GM03348 (cell line): Measurements from ENCODE around the gene UFSP1.

Experiments
- DNase-seq: peaks from one replicate; pipeline ENCODE4 v3.0.0; 2012; ENCODE audit warnings: low spot score

Gene UFSP1

GRCh38 chr7:100895701-100895955, 6.1 kb upstream of the UFSP1 start, which contains the start of gene ACHE:
ACHE (minus strand) TSS chr7:100895888; CDS start chr7:100894232, 1,656 bp downstream.
- peak; percentile 30 for DNase-seq

- DNase-seq: peak; percentile 70
These were observed 5.6 kb upstream of the UFSP1 start for GRCh38 chr7:100894860-100895700.

- DNase-seq: peak; percentile 5
These were observed 4.6 kb upstream of the UFSP1 start for GRCh38 chr7:100893910-100894721.

- DNase-seq: peak; percentile 1
These were observed 3.9 kb upstream of the UFSP1 start for GRCh38 chr7:100893318-100893895.

GRCh38 chr7:100892364-100893317, 3.1 kb upstream of the UFSP1 start:
- DNase-seq: peak; percentile 2

- peak; percentile 2 for DNase-seq
These were observed 2.2 kb upstream of the UFSP1 start for GRCh38 chr7:100891568-100892247.

GRCh38 chr7:100890653-100891567, 1.4 kb upstream of the UFSP1 start:
- peak; percentile 3 for DNase-seq

GRCh38 chr7:100888291-100888987, 1.1 kb downstream of the UFSP1 start:
- DNase-seq: peak; percentile 7

GRCh38 chr7:100887516-100888290, 1.8 kb downstream of the UFSP1 start:
- DNase-seq: no peak

- DNase-seq: no peak
These were observed 2.5 kb downstream of the UFSP1 start for GRCh38 chr7:100886936-100887515.

GRCh38 chr7:100886142-100886935, 3.2 kb downstream of the UFSP1 start:
- no peak for DNase-seq

- no peak for DNase-seq
These were observed 3.9 kb downstream of the UFSP1 start for GRCh38 chr7:100885440-100886141.

GRCh38 chr7:100884736-100885439, 4.6 kb downstream of the UFSP1 start:
- DNase-seq: no peak

- no peak for DNase-seq
These were observed 6.6 kb downstream of the UFSP1 start for GRCh38 chr7:100882785-100883526.

- no peak for DNase-seq
These were observed 7.3 kb downstream of the UFSP1 start for GRCh38 chr7:100882201-100882600.
